Osteocyte (in vitro differentiated cells): Measurements from ENCODE around the gene MBTD1. TPM values are rescaled to one million over a fixed set of nuclear protein-coding genes. Genes with fewer than 3 reads are reported as not detected.
A peak's percentile ranks its signal among the peaks of the same experiment; 100 is the strongest.

Experiments used
- DNase-seq: peaks from one replicate; pipeline ENCODE4 v3.0.0; 2021; ENCODE audit warnings: mixed read lengths; ENCODE audit not compliant: unreplicated experiment; ENCODE audit errors: extremely low spot score
- H3K27ac Mint-ChIP-seq: one replicate; pipeline ENCODE4 v1.8.0; 2021; ENCODE audit warnings: mild to moderate bottlenecking, mixed read lengths; ENCODE audit not compliant: unreplicated experiment
- H3K27me3 Mint-ChIP-seq: one replicate; pipeline ENCODE4 v1.8.0; 2021; ENCODE audit warnings: mixed read lengths; ENCODE audit not compliant: unreplicated experiment
- H3K36me3 Mint-ChIP-seq: one replicate; pipeline ENCODE4 v1.8.0; 2021; ENCODE audit warnings: mixed read lengths; ENCODE audit not compliant: unreplicated experiment
- H3K4me1 Mint-ChIP-seq: one replicate; pipeline ENCODE4 v1.8.0; 2021; ENCODE audit warnings: mixed read lengths; ENCODE audit not compliant: unreplicated experiment
- H3K4me3 Mint-ChIP-seq: one replicate; pipeline ENCODE4 v1.8.0; 2021; ENCODE audit warnings: mild to moderate bottlenecking, moderate library complexity, mixed read lengths; ENCODE audit not compliant: unreplicated experiment
- H3K9me3 Mint-ChIP-seq: one replicate; pipeline ENCODE4 v1.8.0; 2021; ENCODE audit warnings: mixed read lengths; ENCODE audit not compliant: unreplicated experiment
- total RNA-seq: library from RNA; stranded (reverse); gene quantifications from 2 replicates; pipeline ENCODE4 v1.2.1, GENCODE V29; 2021
- TF ChIP-seq, protein P1 (sequence below): fragments of 200-600 bp; sonication (generic); IDR thresholded peaks from 2 replicates; pipeline ENCODE4 v1.5.0; 2021; ENCODE audit warnings: antibody characterized with exemption, mild to moderate bottlenecking, moderate library complexity

Gene MBTD1
- total RNA-seq, 1 donor from 2014 or later, result 17.9 TPM

GRCh38 chr17:51260237-51261023 is 581 bp upstream of the MBTD1 start, which contains the start of gene UTP18:
UTP18 (plus strand) TSS chr17:51260546; CDS start chr17:51260585, 39 bp downstream.
- peak within 1 kb of the TSS; percentile 99 for H3K27ac Mint-ChIP-seq
- no peaks in the 10 kb centered on the region for H3K9me3 Mint-ChIP-seq
- peaks cover 10% of the 10 kb centered on the region for H3K36me3 Mint-ChIP-seq
- peak; percentile 99 for DNase-seq
- no peaks in the 10 kb centered on the region for H3K27me3 Mint-ChIP-seq
- peaks cover 51% of the 10 kb centered on the region for H3K4me1 Mint-ChIP-seq
- peak within 1 kb of the TSS; percentile 79 for H3K4me3 Mint-ChIP-seq
- TF ChIP-seq, protein P1, sequence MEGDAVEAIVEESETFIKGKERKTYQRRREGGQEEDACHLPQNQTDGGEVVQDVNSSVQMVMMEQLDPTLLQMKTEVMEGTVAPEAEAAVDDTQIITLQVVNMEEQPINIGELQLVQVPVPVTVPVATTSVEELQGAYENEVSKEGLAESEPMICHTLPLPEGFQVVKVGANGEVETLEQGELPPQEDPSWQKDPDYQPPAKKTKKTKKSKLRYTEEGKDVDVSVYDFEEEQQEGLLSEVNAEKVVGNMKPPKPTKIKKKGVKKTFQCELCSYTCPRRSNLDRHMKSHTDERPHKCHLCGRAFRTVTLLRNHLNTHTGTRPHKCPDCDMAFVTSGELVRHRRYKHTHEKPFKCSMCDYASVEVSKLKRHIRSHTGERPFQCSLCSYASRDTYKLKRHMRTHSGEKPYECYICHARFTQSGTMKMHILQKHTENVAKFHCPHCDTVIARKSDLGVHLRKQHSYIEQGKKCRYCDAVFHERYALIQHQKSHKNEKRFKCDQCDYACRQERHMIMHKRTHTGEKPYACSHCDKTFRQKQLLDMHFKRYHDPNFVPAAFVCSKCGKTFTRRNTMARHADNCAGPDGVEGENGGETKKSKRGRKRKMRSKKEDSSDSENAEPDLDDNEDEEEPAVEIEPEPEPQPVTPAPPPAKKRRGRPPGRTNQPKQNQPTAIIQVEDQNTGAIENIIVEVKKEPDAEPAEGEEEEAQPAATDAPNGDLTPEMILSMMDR, result no peak

DNA sequence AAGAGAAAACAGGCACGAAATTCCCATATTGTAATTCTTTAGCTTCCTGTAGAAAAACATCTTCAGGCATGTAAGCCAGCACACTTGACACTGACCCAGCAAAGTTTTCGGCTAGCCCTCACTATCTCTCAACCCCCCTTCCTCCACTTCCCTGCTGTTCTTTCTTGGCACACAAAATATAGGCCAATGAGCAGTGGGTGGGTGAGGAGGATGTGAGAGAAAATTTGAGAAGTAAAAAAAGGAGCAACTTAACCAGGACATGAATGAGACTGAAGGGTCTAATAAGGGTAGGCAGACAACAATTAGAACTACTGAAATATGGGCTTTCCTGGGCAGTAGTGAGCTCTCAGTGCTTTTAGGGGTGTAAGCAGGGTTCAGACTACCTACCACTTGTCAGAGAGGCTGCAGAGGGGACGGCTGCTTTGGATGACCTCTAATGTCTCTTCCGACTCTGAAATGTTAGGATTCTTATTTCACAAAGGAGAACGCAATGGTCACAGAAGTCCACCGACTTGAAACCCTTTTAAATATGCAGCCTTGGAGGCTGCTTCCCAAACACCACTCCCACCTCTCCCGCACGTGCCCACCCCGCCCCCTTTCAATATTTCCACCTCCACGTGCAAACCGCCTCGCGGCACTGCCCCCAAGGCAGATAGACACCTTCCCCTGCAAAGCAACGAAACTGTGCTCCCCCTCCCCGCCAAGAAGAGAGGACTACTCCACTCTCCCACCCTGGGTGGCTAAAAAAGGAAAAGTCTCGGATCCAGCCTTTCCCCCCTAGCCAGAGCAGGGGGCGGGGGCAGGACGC is 889 bp downstream of the MBTD1 start:
- TF ChIP-seq, protein P1, result no peak
- Mint-ChIP-seq H3K4me3 (peak overlapping the region; percentile 79), H3K27me3 (no peaks in the 10 kb centered on the region), H3K4me1 (peaks cover 51% of the 10 kb centered on the region), H3K9me3 (no peaks in the 10 kb centered on the region), H3K27ac (peak overlapping the region; percentile 67), H3K36me3 (peaks cover 12% of the 10 kb centered on the region)
- no peak for DNase-seq

DNA sequence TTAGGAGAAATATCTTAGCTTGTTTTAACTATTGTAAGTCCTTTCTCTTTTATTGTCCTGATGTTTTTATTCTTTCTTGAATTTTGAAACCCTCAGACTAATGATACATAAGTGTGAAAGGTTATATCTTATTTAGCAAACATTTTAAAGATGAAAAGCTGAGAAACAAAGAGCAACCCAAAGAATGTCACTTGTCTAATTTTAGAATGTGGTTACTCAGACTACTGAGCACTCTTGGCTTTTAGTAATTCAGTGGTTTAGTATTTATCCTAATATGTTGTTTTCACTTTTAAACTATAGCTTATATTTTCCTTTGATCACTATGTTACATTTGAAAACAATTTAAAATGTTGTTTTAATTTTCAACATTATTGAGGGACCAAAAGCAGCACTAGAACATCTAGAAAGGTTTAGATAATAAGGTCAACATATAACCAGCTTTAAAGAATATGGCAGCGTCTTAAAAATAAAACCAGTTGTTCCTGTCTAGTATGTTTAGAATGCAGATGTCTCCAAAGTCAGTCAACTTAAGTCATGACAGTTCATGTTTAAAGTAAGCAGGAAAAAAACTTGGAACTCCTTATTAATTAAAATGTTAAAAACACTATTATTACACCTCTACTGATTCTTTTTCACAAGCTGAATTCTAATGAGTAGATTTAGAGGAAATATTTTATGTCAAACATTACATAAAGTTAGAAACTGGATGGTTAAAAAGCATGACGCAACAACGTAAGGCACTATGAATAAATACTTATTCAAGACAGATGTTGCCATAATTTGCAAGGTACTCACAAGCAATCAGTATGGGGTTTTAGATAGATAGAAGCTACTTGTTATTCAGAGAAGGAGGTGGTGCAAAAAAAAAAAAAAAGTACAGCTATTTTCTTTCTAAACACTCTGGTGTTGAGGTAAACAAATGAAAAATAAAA is 2.4 kb downstream of the MBTD1 start:
- DNase-seq, result no peak
- TF ChIP-seq, protein P1, result no peak
- H3K4me3 Mint-ChIP-seq, result peak overlapping the region; percentile 79
- H3K36me3 Mint-ChIP-seq, result peaks cover 16% of the 10 kb centered on the region
- H3K27me3 Mint-ChIP-seq, result no peaks in the 10 kb centered on the region
- peaks cover 41% of the 10 kb centered on the region for H3K4me1 Mint-ChIP-seq
- H3K9me3 Mint-ChIP-seq, result no peaks in the 10 kb centered on the region
- H3K27ac Mint-ChIP-seq, result no peak overlapping the region

DNA sequence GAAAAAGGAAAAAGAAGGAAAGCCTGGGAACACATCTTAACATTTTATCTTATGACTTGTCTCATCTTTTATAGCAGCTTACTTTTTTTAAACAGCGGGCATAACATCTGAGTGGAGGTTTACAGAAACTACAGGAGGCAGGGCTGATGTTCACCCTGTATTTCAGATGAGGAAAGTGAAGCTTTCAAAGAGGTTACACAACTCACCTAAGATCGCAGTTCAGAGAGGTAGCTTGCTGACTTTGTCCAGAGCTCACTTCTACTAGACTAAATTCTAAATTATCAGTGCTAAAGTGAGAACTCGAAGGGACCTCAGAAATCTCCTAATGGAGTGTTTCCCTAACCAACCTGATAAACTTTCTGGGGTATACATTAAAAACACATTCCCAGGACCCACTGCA is 3.7 kb downstream of the MBTD1 start:
- peaks cover 34% of the 10 kb centered on the region for H3K4me1 Mint-ChIP-seq
- H3K36me3 Mint-ChIP-seq, result peaks cover 20% of the 10 kb centered on the region
- H3K27me3 Mint-ChIP-seq, result no peaks in the 10 kb centered on the region
- TF ChIP-seq, protein P1, result no peak
- H3K4me3 Mint-ChIP-seq, result no peak overlapping the region
- H3K27ac Mint-ChIP-seq, result no peak overlapping the region
- no peak for DNase-seq
- H3K9me3 Mint-ChIP-seq, result no peaks in the 10 kb centered on the region
